HCT116 (cell line): Measurements from ENCODE around the gene DSTYK. TPM values are rescaled to one million over a fixed set of nuclear protein-coding genes. Genes with fewer than 3 reads are reported as not detected.

Source experiments
- ATAC-seq: fragments of 200-7000 bp; cut with Tn5 transposase; 2 replicates; pipeline ENCODE4 v1.9.1; 2020; ENCODE audit warnings: mild to moderate bottlenecking, moderate library complexity
- BruUV-seq: library from RNA; stranded (reverse); fragments of 400-500 nt; replicated peaks from 2 replicates; lab custom pipeline; 2021; lab: Mats Ljungman, UMichigan
- CTCF ChIA-PET: fragments of 300-600 bp; sonication (Branson Sonifier 250); formaldehyde crosslinking; loops from one replicate; lab custom pipeline; 2021; ENCODE audit warnings: antibody characterized with exemption; lab: Charles Lee
- POLR2A ChIA-PET: fragments of 300-600, 350-600 bp; sonication (Branson Sonifier 250); formaldehyde crosslinking; loops from one replicate; lab custom pipeline; 2021; ENCODE audit warnings: antibody characterized with exemption; lab: Charles Lee
- RAD21 ChIA-PET, 2 experiments: fragments of 300-600 bp; sonication (Branson Sonifier 250); formaldehyde crosslinking; loops; one replicate each; lab custom pipeline; 2023; ENCODE audit warnings: low total read pairs in 2 of 2; ENCODE audit not compliant: uncharacterized antibody in 2 of 2, unreplicated experiment in 2 of 2, low non-redundant PET in 1 of 2; lab: Charles Lee
- DNase-seq: peaks from one replicate; pipeline ENCODE4 v3.0.0-alpha.2; 2010; ENCODE audit warnings: low read depth, low spot score
- H2AFZ ChIP-seq: fragments of 200-600 bp; shearing (Covaris generic), sonication (generic); 2 replicates; pipeline ENCODE4 v1.6.1; 2017; ENCODE audit warnings: low read depth, mixed run types, mixed read lengths, antibody characterized with exemption, low read length; ENCODE audit not compliant: poor library complexity, severe bottlenecking
- H3K27ac ChIP-seq: 2 replicates; pipeline ENCODE4 v1.5.1; 2012; ENCODE audit warnings: low read depth, low read length
- H3K27me3 ChIP-seq: fragments of 200-600 bp; sonication (generic); 2 replicates; pipeline ENCODE4 v1.6.1; 2016; ENCODE audit warnings: mixed run types, low read length, mixed read lengths; ENCODE audit not compliant: insufficient read depth
- H3K36me3 ChIP-seq, 2 experiments: fragments of 200-500 bp in 1 of 2; fragments of 200-600 bp in 1 of 2; sonication (Bioruptor generic) in 1 of 2; sonication (generic) in 1 of 2; 2 replicates each; pipeline versions ENCODE4 v1.5.1 to v1.6.1; 2014 to 2016; ENCODE audit warnings: low read length in 2 of 2, inconsistent platforms in 1 of 2, mixed read lengths in 1 of 2, mixed run types in 1 of 2; ENCODE audit not compliant: insufficient read depth in 2 of 2, control insufficient read depth in 1 of 2
- H3K4me1 ChIP-seq, 2 experiments: fragments of 200-600 bp in 1 of 2; sonication (generic) in 1 of 2; 2 replicates each; pipeline versions ENCODE4 v1.5.1 to v1.6.1; 2012 to 2017; ENCODE audit warnings: low read length in 2 of 2, inconsistent platforms in 1 of 2, mild to moderate bottlenecking in 1 of 2, mixed read lengths in 1 of 2, mixed run types in 1 of 2, moderate library complexity in 1 of 2; ENCODE audit not compliant: insufficient read depth in 2 of 2, control insufficient read depth in 1 of 2
- H3K4me2 ChIP-seq: fragments of 200-600 bp; sonication (generic); 2 replicates; pipeline ENCODE4 v1.6.1; 2017; ENCODE audit warnings: mixed run types, low read length, mixed read lengths
- H3K4me3 ChIP-seq, 2 experiments: fragments of 200-600 bp in 1 of 2; sonication (generic) in 1 of 2; replicated peaks in 1 of 2; 2 replicates each; pipeline ENCODE4 v1.5.1; 2011 to 2016; ENCODE audit warnings: low read length in 2 of 2, control low read depth in 1 of 2, low read depth in 1 of 2, mild to moderate bottlenecking in 1 of 2, mixed read lengths in 1 of 2, mixed run types in 1 of 2
- H3K79me2 ChIP-seq: fragments of 200-600 bp; sonication (generic); 2 replicates; pipeline ENCODE4 v1.6.1; 2017; ENCODE audit warnings: mild to moderate bottlenecking, mixed run types, low read length, moderate library complexity, mixed read lengths; ENCODE audit not compliant: insufficient read depth
- H3K9ac ChIP-seq: fragments of 200-600 bp; sonication (generic); 2 replicates; pipeline ENCODE4 v1.6.1; 2016; ENCODE audit warnings: low read length, mixed read lengths
- H3K9me2 ChIP-seq: fragments of 200-600 bp; sonication (generic), shearing (Covaris generic); 2 replicates; pipeline ENCODE4 v1.6.1; 2017; ENCODE audit warnings: mixed run types, mild to moderate bottlenecking, moderate library complexity; ENCODE audit not compliant: insufficient read depth
- H3K9me3 ChIP-seq, 2 experiments: fragments of 200-500 bp in 1 of 2; fragments of 200-600 bp in 1 of 2; sonication (Bioruptor generic) in 1 of 2; sonication (generic) in 1 of 2; 2 replicates each; pipeline ENCODE4 v1.6.1; 2014 to 2017; ENCODE audit warnings: low read length in 2 of 2, mixed read lengths in 2 of 2, inconsistent platforms in 1 of 2, low read depth in 1 of 2, mild to moderate bottlenecking in 1 of 2, mixed run types in 1 of 2, moderate library complexity in 1 of 2; ENCODE audit not compliant: control insufficient read depth in 1 of 2, insufficient read depth in 1 of 2
- H4K20me1 ChIP-seq: fragments of 200-600 bp; sonication (generic), shearing (Covaris generic); 2 replicates; pipeline ENCODE4 v1.6.1; 2017; ENCODE audit warnings: mixed run types, mild to moderate bottlenecking, moderate library complexity; ENCODE audit not compliant: insufficient read depth
- CEBPB ChIP-seq: IDR thresholded peaks from 2 replicates; pipeline ENCODE4 v1.6.1; 2012; ENCODE audit warnings: low read depth
- EZH2 ChIP-seq: fragments of 200-600 bp; sonication (generic); IDR thresholded peaks from 2 replicates; pipeline ENCODE4 v1.6.1; 2017; ENCODE audit warnings: antibody characterized with exemption, mixed run types
- EZH2phosphoT487 ChIP-seq: fragments of 200-600 bp; IDR thresholded peaks from 2 replicates; pipeline ENCODE4 v1.6.1; 2018; ENCODE audit warnings: antibody characterized with exemption, borderline replicate concordance
- POLR2A ChIP-seq: IDR thresholded peaks from 2 replicates; pipeline ENCODE4 v1.7.0; 2011; ENCODE audit warnings: borderline replicate concordance; ENCODE audit not compliant: insufficient read depth, insufficient read length; ENCODE audit errors: extremely low read depth
- RAD21 ChIP-seq: IDR thresholded peaks from 2 replicates; pipeline ENCODE4 v1.6.1; 2012; ENCODE audit warnings: low read depth, mild to moderate bottlenecking
- REST ChIP-seq: IDR thresholded peaks from 2 replicates; pipeline ENCODE4 v1.6.1; 2012; ENCODE audit warnings: low read depth
- SIN3A ChIP-seq: IDR thresholded peaks from 2 replicates; pipeline ENCODE4 v1.6.1; 2012; ENCODE audit warnings: low read depth
- SP1 ChIP-seq: IDR thresholded peaks from 2 replicates; pipeline ENCODE4 v1.6.1; 2012; ENCODE audit warnings: low read depth
- TCF7L2 ChIP-seq: IDR thresholded peaks from 2 replicates; pipeline ENCODE4 v1.7.0; 2011; ENCODE audit warnings: borderline replicate concordance, inconsistent platforms; ENCODE audit not compliant: insufficient read depth, insufficient read length; ENCODE audit errors: extremely low read depth
- ZFX ChIP-seq: fragments of 450-650 bp; IDR thresholded peaks from 2 replicates; pipeline ENCODE4 v1.6.1; 2017
- ZNF274 ChIP-seq: fragments of 200-500 bp; sonication (Bioruptor generic); IDR thresholded peaks from 2 replicates; pipeline ENCODE4 v1.6.1; 2014; ENCODE audit warnings: mild to moderate bottlenecking, low read depth, low read length, inconsistent platforms
- intact Hi-C: fragments of 100-400 bp; cut with micrococcal nuclease; formaldehyde crosslinking; loops from 2 replicates; pipeline ENCODE4 v1.10.0; 2022
- total RNA-seq: library from RNA; stranded (reverse); gene quantifications from one replicate; pipeline ENCODE4 v1.2.1, GENCODE V29; 2021; ENCODE audit not compliant: unreplicated experiment
- TF ChIP-seq, protein P1 (sequence below), 3 experiments: fragments of 200-600 bp in 1 of 3; sonication (generic) in 1 of 3; IDR thresholded peaks in 2 of 3; conservative IDR thresholded peaks in 1 of 3; 2 replicates each; pipeline ENCODE4 v1.5.1; 2012 to 2017; ENCODE audit warnings: low read depth in 2 of 3, low read length in 2 of 3, antibody characterized with exemption in 1 of 3, borderline replicate concordance in 1 of 3, control low read depth in 1 of 3, mild to moderate bottlenecking in 1 of 3, mixed read lengths in 1 of 3, mixed run types in 1 of 3, moderate library complexity in 1 of 3; ENCODE audit not compliant: insufficient read depth in 1 of 3
- TF ChIP-seq, protein P2 (sequence below): IDR thresholded peaks from 2 replicates; pipeline ENCODE4 v1.6.1; 2012

Gene DSTYK
- total RNA-seq, 1 experiment from 2014 or later = 6.6 TPM

- TF ChIP-seq SP1 (no peak), CEBPB (no peak)
These were observed 67.3 kb downstream of the DSTYK start (continued) for GRCh38 chr1:205144046-205144720.

- H2AFZ ChIP-seq = no peak overlapping the region
- RAD21 ChIA-PET = interaction anchor here (1.2 to 1.6 kb wide), 2 partner anchors 153 kb away, joined by 5 read pairs; no protein-coding TSS in a partner anchor
- no peaks in the 10 kb centered on the region for H3K79me2 ChIP-seq
- TF ChIP-seq RAD21 (no peak), EZH2 (no peak), ZNF274 (no peak), TCF7L2 (no peak), ZFX (no peak), SIN3A (no peak), EZH2phosphoT487 (no peak), POLR2A (no peak), REST (no peak)
- TF ChIP-seq, protein P1, sequence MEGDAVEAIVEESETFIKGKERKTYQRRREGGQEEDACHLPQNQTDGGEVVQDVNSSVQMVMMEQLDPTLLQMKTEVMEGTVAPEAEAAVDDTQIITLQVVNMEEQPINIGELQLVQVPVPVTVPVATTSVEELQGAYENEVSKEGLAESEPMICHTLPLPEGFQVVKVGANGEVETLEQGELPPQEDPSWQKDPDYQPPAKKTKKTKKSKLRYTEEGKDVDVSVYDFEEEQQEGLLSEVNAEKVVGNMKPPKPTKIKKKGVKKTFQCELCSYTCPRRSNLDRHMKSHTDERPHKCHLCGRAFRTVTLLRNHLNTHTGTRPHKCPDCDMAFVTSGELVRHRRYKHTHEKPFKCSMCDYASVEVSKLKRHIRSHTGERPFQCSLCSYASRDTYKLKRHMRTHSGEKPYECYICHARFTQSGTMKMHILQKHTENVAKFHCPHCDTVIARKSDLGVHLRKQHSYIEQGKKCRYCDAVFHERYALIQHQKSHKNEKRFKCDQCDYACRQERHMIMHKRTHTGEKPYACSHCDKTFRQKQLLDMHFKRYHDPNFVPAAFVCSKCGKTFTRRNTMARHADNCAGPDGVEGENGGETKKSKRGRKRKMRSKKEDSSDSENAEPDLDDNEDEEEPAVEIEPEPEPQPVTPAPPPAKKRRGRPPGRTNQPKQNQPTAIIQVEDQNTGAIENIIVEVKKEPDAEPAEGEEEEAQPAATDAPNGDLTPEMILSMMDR (IDR thresholded peaks at IDR 0.05 in 2 of 3, conservative IDR thresholded peaks at IDR 0.05 in 1 of 3; ENCODE audit: borderline replicate concordance in 1 of 3, insufficient read depth in 1 of 3, low read depth in 2 of 3, low read length in 2 of 3) = no peak
- TF ChIP-seq, protein P2, sequence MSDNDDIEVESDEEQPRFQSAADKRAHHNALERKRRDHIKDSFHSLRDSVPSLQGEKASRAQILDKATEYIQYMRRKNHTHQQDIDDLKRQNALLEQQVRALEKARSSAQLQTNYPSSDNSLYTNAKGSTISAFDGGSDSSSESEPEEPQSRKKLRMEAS = no peak
- TF ChIP-seq, all 23 proteins: peak for 0
- Histone ChIP-seq H3K9me2 (no peaks in the 10 kb centered on the region), H3K9ac (no peak overlapping the region), H3K4me3 (no peak overlapping the region), H3K27ac (no peak overlapping the region), H3K4me2 (0 out of 2 replicates have a peak overlapping the region, but pooled peaks have one; percentile 0), H3K9me3 (no peaks in the 10 kb centered on the region), H3K4me1 (peaks cover 2 to 7% of the 10 kb centered on the region in 2 experiments; a peak in 3 of 4 replicates), H3K27me3 (no peaks in the 10 kb centered on the region), H4K20me1 (no peaks in the 10 kb centered on the region), H3K36me3 (0 out of 4 replicates have a peak, but pooled peaks cover 0 to 3% of the 10 kb centered on the region in 2 experiments)
- DNase-seq (no peak), ATAC-seq (0 out of 2 replicates have a peak, but pooled peaks have one; percentile 15)
- CTCF ChIA-PET = interaction anchor here (0.8 to 1.9 kb wide), 11 partner anchors 9 to 335 kb away, joined by 3 to 17 read pairs (median 5); partner anchors contain the start of gene RBBP5
- intact Hi-C loops = loop anchor here (1.0 kb wide), 1 partner anchor 114 kb away; no protein-coding TSS in a partner anchor
- BruUV-seq = no TSS peak
- POLR2A ChIA-PET = no interaction called here
These were observed 69.4 kb downstream of the DSTYK start for GRCh38 chr1:205142102-205142469.
